Measurements from ENCODE around the gene TBC1D16.

GRCh38 chr17:79993390-79994227 is 42.1 kb downstream of the TBC1D16 start:
- no peak for TF ChIP-seq CTCF (IDR thresholded peaks at IDR 0.05)
- no peak for TF ChIP-seq POLR2A (IDR thresholded peaks at IDR 0.05)
